Fibroblast of mammary gland (primary cell): ENCODE measurements around the gene GRXCR1.

Experiments used
- DNase-seq: peaks from one replicate; pipeline ENCODE4 v3.0.0-alpha.2; 2010; ENCODE audit warnings: low read depth
- H3K4me3 ChIP-seq: 2 replicates; pipeline ENCODE4 v1.5.1; 2011; ENCODE audit warnings: low read depth, mild to moderate bottlenecking, low read length, moderate library complexity; ENCODE audit not compliant: control insufficient read depth
- TF ChIP-seq, protein P1 (sequence below): conservative IDR thresholded peaks from 2 replicates; pipeline ENCODE4 v1.5.1; 2011; ENCODE audit warnings: low read depth, low read length, inconsistent platforms; ENCODE audit not compliant: control insufficient read depth, insufficient read depth

Gene GRXCR1

DNA sequence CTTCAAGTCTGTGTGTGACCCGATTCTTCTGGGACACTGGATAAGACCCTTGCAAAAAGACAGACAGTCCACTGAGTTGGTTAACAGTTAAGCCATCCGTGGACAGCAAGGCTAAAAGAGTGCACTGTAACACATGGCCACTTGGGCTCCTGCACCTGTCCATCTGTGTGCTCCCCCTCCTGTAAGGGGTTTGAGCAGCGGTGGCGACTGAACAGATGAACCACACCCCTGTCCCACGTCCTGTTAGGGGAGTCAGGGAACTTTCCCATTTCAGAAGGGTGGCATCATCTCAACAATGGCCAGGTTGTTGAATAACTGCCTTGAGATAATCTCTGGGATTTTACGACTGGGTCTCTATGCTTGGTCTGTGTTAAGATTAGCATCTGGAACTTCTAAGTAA is 178.6 kb downstream of the GRXCR1 start:
- no peak for DNase-seq
- H3K4me3 ChIP-seq = no peak overlapping the region
- TF ChIP-seq, protein P1, sequence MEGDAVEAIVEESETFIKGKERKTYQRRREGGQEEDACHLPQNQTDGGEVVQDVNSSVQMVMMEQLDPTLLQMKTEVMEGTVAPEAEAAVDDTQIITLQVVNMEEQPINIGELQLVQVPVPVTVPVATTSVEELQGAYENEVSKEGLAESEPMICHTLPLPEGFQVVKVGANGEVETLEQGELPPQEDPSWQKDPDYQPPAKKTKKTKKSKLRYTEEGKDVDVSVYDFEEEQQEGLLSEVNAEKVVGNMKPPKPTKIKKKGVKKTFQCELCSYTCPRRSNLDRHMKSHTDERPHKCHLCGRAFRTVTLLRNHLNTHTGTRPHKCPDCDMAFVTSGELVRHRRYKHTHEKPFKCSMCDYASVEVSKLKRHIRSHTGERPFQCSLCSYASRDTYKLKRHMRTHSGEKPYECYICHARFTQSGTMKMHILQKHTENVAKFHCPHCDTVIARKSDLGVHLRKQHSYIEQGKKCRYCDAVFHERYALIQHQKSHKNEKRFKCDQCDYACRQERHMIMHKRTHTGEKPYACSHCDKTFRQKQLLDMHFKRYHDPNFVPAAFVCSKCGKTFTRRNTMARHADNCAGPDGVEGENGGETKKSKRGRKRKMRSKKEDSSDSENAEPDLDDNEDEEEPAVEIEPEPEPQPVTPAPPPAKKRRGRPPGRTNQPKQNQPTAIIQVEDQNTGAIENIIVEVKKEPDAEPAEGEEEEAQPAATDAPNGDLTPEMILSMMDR = no peak
